Glutamatergic neuron (in vitro differentiated cells): ENCODE measurements around the gene TTC28. TPM values are rescaled to one million over a fixed set of nuclear protein-coding genes. Genes with fewer than 3 reads are reported as not detected.

Experiments
- DNase-seq: peaks from one replicate; pipeline ENCODE4 v3.0.0; 2022
- H3K27ac Mint-ChIP-seq: one replicate; pipeline ENCODE4 v1.8.0; 2020; ENCODE audit warnings: mild to moderate bottlenecking, mixed read lengths, inconsistent platforms; ENCODE audit not compliant: unreplicated experiment
- H3K27me3 Mint-ChIP-seq: one replicate; pipeline ENCODE4 v1.8.0; 2020; ENCODE audit warnings: mild to moderate bottlenecking, moderate library complexity, mixed read lengths, inconsistent platforms; ENCODE audit not compliant: unreplicated experiment
- H3K36me3 Mint-ChIP-seq: one replicate; pipeline ENCODE4 v1.8.0; 2020; ENCODE audit warnings: mild to moderate bottlenecking, mixed read lengths, inconsistent platforms; ENCODE audit not compliant: unreplicated experiment
- H3K4me1 Mint-ChIP-seq: one replicate; pipeline ENCODE4 v1.8.0; 2020; ENCODE audit warnings: mild to moderate bottlenecking, low read depth, mixed read lengths, inconsistent platforms; ENCODE audit not compliant: unreplicated experiment
- H3K4me3 Mint-ChIP-seq: one replicate; pipeline ENCODE4 v1.8.0; 2020; ENCODE audit warnings: mild to moderate bottlenecking, mixed read lengths, inconsistent platforms; ENCODE audit not compliant: unreplicated experiment
- H3K9me3 Mint-ChIP-seq: one replicate; pipeline ENCODE4 v1.8.0; 2020; ENCODE audit warnings: mild to moderate bottlenecking, moderate library complexity, mixed read lengths, inconsistent platforms; ENCODE audit not compliant: unreplicated experiment
- CTCF ChIP-seq: fragments of 200-600 bp; sonication (generic); IDR thresholded peaks from one replicate; pipeline ENCODE4 v1.5.0; 2021; ENCODE audit not compliant: partially characterized antibody, unreplicated experiment
- total RNA-seq: library from RNA; stranded (reverse); fragmentation: NEBNext Ultra II Directional; extraction: Animal tissue kit (Norgen Biotek cat#: 25700); gene quantifications from one replicate; pipeline ENCODE4 v1.2.1, GENCODE V29; 2021; ENCODE audit not compliant: unreplicated experiment

The TTC28 gene
- total RNA-seq, 1 donor from 2014 or later = 55.6 TPM

GRCh38 chr22:28237783-28238182 is 441.9 kb downstream of the TTC28 start:
- no peak overlapping the region for H3K27ac Mint-ChIP-seq
- TF ChIP-seq CTCF = no peak
- no peak for DNase-seq
- H3K9me3 Mint-ChIP-seq = no peaks in the 10 kb centered on the region
- no peak overlapping the region for H3K4me3 Mint-ChIP-seq
- peaks cover 4% of the 10 kb centered on the region for H3K4me1 Mint-ChIP-seq
- H3K36me3 Mint-ChIP-seq = peaks cover 7% of the 10 kb centered on the region
- peaks cover 2% of the 10 kb centered on the region for H3K27me3 Mint-ChIP-seq

DNA sequence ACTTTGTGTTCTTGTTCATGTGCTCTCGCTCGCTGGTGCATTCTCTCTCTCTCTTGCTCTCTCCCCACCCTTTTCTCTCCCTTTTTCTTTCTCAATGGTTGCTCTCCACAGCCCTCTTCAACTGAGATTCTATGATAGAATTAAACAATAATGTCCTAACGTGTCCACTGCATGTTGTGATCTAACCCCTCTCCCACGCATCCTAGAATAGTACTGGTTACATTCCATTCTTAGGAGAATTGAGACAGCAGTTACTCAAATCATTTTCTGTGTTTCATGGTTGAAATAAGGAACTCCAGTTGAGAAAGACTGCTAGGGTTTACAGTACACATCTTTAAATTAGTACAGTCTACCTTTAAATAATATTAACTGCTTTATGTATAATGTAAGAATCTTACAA is 442.5 kb downstream of the TTC28 start:
- H3K4me1 Mint-ChIP-seq = peaks cover 8% of the 10 kb centered on the region
- no peak overlapping the region for H3K27ac Mint-ChIP-seq
- peaks cover 7% of the 10 kb centered on the region for H3K36me3 Mint-ChIP-seq

GRCh38 chr22:28232204-28232603 is 447.4 kb downstream of the TTC28 start:
- Mint-ChIP-seq H3K4me3 (no peak overlapping the region), H3K9me3 (peaks cover 7% of the 10 kb centered on the region), H3K27me3 (no peaks in the 10 kb centered on the region), H3K27ac (peak overlapping the region; percentile 38), H3K4me1 (peaks cover 27% of the 10 kb centered on the region), H3K36me3 (no peaks in the 10 kb centered on the region)
- no peak for DNase-seq
- TF ChIP-seq CTCF = no peak

More for the DNA sequence above, 442.5 kb downstream of the TTC28 start:
- Mint-ChIP-seq H3K27me3 (peaks cover 2% of the 10 kb centered on the region), H3K9me3 (no peaks in the 10 kb centered on the region), H3K4me3 (no peak overlapping the region)
- TF ChIP-seq CTCF = no peak
- no peak for DNase-seq

DNA sequence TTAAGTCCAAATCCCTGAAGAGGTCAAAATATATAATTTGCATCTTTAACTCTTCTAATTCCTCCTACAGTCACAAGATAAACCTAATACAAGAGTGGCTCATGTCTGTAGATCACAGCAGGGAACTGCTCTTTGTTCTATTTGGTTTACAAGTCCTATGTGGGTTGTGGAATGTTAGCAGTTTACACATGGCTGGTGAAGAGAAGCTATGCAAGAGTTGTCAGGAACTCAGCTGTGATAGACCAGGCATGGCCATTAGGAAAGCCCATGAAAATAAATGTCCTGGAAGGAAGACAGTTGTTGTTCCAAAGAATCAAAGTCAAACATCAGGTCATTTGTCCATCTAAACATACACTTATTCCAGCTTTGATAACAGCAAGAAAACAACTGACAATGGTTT is 448.2 kb downstream of the TTC28 start:
- DNase-seq = no peak
- Mint-ChIP-seq H3K27me3 (no peaks in the 10 kb centered on the region), H3K9me3 (peaks cover 7% of the 10 kb centered on the region)

GRCh38 chr22:28230671-28231070 is 449.0 kb downstream of the TTC28 start:
- Mint-ChIP-seq H3K36me3 (no peaks in the 10 kb centered on the region), H3K4me3 (no peak overlapping the region), H3K27me3 (no peaks in the 10 kb centered on the region), H3K27ac (no peak overlapping the region), H3K9me3 (peaks cover 7% of the 10 kb centered on the region), H3K4me1 (peaks cover 27% of the 10 kb centered on the region)
- TF ChIP-seq CTCF = no peak
- DNase-seq = no peak

More for the DNA sequence above, 448.2 kb downstream of the TTC28 start:
- Mint-ChIP-seq H3K4me1 (peaks cover 27% of the 10 kb centered on the region), H3K4me3 (no peak overlapping the region), H3K36me3 (no peaks in the 10 kb centered on the region), H3K27ac (peak overlapping the region; percentile 38)
- TF ChIP-seq CTCF = no peak
